ENCODE measurements around the gene NRIP3.

NRIP3 gene

DNA sequence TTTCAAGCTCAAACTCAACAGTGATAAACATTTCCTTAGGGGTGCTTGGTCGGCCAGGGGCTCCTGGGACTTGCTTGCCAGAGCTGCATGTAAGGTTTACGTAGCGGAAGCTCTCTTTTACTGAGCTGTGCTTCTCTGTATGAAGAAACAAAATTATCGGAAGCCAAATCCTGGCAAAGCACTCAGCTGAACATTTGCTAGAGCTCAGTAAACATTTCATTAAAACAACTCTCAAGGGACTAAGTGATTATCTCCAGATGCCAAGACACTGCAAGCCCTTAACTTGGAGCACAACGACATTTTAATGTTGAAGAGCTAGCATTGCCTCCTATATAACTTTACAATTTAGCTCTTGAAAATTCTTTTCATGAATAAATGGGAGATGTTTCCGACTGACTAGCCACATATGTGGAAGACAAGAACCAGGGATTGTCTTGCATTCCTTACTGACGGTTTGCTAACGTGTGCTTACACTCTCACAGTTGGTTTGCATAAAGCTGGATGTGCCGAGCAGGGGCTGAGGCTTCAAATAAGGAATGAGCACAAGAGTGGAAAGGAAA, 44.2 kb upstream of the NRIP3 start:
- no peaks in the 10 kb centered on the region for H3K9me3 ChIP-seq (ENCODE audit: low read length)
- H3K27ac ChIP-seq (ENCODE audit: low read depth, low read length, poor library complexity, severe bottlenecking): no peak overlapping the region
- H3K9me2 ChIP-seq (ENCODE audit: low read depth, low read length): no peaks in the 10 kb centered on the region
- H3K27me3 ChIP-seq (ENCODE audit: insufficient read depth, low read length): peaks cover 7% of the 10 kb centered on the region; the same call in 1 of the 2 replicates
- no peak overlapping the region for H3K4me3 ChIP-seq (ENCODE audit: low read depth, low read length, poor library complexity, severe bottlenecking)
- no peaks in the 10 kb centered on the region for H3K36me3 ChIP-seq (ENCODE audit: insufficient read depth, low read length)
- no peak overlapping the region for H3K9ac ChIP-seq (ENCODE audit: low read length)
- no peaks in the 10 kb centered on the region for H3K4me1 ChIP-seq (ENCODE audit: insufficient read depth, low read length, severe bottlenecking)
- H3F3A ChIP-seq (ENCODE audit: insufficient read depth, low read length): no peaks in the 10 kb centered on the region
- H3K4me2 ChIP-seq (ENCODE audit: low read length): no peak overlapping the region
- H4K20me1 ChIP-seq (ENCODE audit: insufficient read depth, low read length): no peaks in the 10 kb centered on the region
- TF ChIP-seq EZH2 (IDR thresholded peaks at IDR 0.05; ENCODE audit: borderline replicate concordance, low read length): no peak
- no peak for TF ChIP-seq CTCF (IDR thresholded peaks at IDR 0.05; ENCODE audit: low read length)
- H2AFZ ChIP-seq (ENCODE audit: low read length): no peak overlapping the region
- no peaks in the 10 kb centered on the region for H3K79me2 ChIP-seq (ENCODE audit: insufficient read depth, low read length)

GRCh38 chr11:9046481-9046880, 42.7 kb upstream of the NRIP3 start:
- no peaks in the 10 kb centered on the region for H3F3A ChIP-seq (ENCODE audit: insufficient read depth, low read length)
- TF ChIP-seq CTCF (IDR thresholded peaks at IDR 0.05; ENCODE audit: low read length) (no peak), EZH2 (IDR thresholded peaks at IDR 0.05; ENCODE audit: borderline replicate concordance, low read length) (no peak)
- H3K27me3 ChIP-seq (ENCODE audit: insufficient read depth, low read length): peaks cover 7% of the 10 kb centered on the region; the same call in 1 of the 2 replicates
- H3K9me2 ChIP-seq (ENCODE audit: low read depth, low read length): no peaks in the 10 kb centered on the region
- no peaks in the 10 kb centered on the region for H3K4me1 ChIP-seq (ENCODE audit: insufficient read depth, low read length, severe bottlenecking)
- no peak overlapping the region for H2AFZ ChIP-seq (ENCODE audit: low read length)
- no peaks in the 10 kb centered on the region for H3K36me3 ChIP-seq (ENCODE audit: insufficient read depth, low read length)
- H4K20me1 ChIP-seq (ENCODE audit: insufficient read depth, low read length): no peaks in the 10 kb centered on the region
- no peaks in the 10 kb centered on the region for H3K9me3 ChIP-seq (ENCODE audit: low read length)
- H3K4me2 ChIP-seq (ENCODE audit: low read length): no peak overlapping the region
- H3K9ac ChIP-seq (ENCODE audit: low read length): no peak overlapping the region
- no peak overlapping the region for H3K27ac ChIP-seq (ENCODE audit: low read depth, low read length, poor library complexity, severe bottlenecking)
- no peaks in the 10 kb centered on the region for H3K79me2 ChIP-seq (ENCODE audit: insufficient read depth, low read length)
- H3K4me3 ChIP-seq (ENCODE audit: low read depth, low read length, poor library complexity, severe bottlenecking): no peak overlapping the region

DNA sequence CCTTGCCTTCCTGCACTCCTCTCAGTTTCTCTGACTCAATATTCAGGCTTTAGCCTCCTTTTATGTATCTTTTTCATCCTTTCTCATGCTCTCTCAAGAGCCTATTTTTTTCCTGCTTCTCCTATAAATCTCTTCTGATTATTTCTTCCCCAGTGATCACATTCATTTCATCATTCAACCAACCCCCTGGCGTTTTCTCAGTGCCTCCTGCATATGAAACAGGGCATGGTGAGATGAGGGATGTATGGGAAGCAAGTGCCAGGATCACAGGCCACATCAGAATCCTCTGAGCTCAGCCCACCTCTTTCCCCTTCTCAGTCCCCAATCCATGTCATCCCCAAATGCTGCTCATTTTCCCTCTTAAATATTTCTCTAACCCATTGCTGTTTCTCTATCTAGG, 38.7 kb upstream of the NRIP3 start:
- Histone ChIP-seq H3K9ac (ENCODE audit: low read length) (no peak overlapping the region), H3F3A (ENCODE audit: insufficient read depth, low read length) (no peaks in the 10 kb centered on the region), H3K4me1 (ENCODE audit: insufficient read depth, low read length, severe bottlenecking) (no peaks in the 10 kb centered on the region), H3K79me2 (ENCODE audit: insufficient read depth, low read length) (no peaks in the 10 kb centered on the region), H4K20me1 (ENCODE audit: insufficient read depth, low read length) (no peaks in the 10 kb centered on the region), H3K36me3 (ENCODE audit: insufficient read depth, low read length) (no peaks in the 10 kb centered on the region), H2AFZ (ENCODE audit: low read length) (no peak overlapping the region), H3K9me3 (ENCODE audit: low read length) (no peaks in the 10 kb centered on the region), H3K4me2 (ENCODE audit: low read length) (no peak overlapping the region), H3K9me2 (ENCODE audit: low read depth, low read length) (no peaks in the 10 kb centered on the region), H3K4me3 (ENCODE audit: low read depth, low read length, poor library complexity, severe bottlenecking) (no peak overlapping the region), H3K27ac (ENCODE audit: low read depth, low read length, poor library complexity, severe bottlenecking) (no peak overlapping the region), H3K27me3 (ENCODE audit: insufficient read depth, low read length) (no peaks in the 10 kb centered on the region)
- no peak for TF ChIP-seq EZH2 (IDR thresholded peaks at IDR 0.05; ENCODE audit: borderline replicate concordance, low read length)
- TF ChIP-seq CTCF (IDR thresholded peaks at IDR 0.05; ENCODE audit: low read length): no peak
